WTC11 (cell line): Measurements from ENCODE around the gene MELK. TPM values are rescaled to one million over a fixed set of nuclear protein-coding genes. Genes with fewer than 3 reads are reported as not detected.

Experiments
- ATAC-seq: fragments of 200-7000 bp; cut with Tn5 transposase; 2 replicates; pipeline ENCODE4 v1.10.0; 2021; ENCODE audit warnings: mild to moderate bottlenecking, moderate library complexity
- CTCF ChIA-PET: fragments of 300-600 bp; sonication (Branson Sonifier 250); formaldehyde crosslinking; loops from one replicate; lab custom pipeline; 2021; ENCODE audit warnings: antibody characterized with exemption; lab: Charles Lee
- POLR2A ChIA-PET: fragments of 350-600 bp; sonication (Branson Sonifier 250); formaldehyde crosslinking; loops from one replicate; lab custom pipeline; 2021; ENCODE audit warnings: antibody characterized with exemption; lab: Charles Lee
- DNase-seq: peaks from one replicate; pipeline ENCODE4 v3.0.0; 2021; ENCODE audit warnings: low spot score
- H3K27ac Mint-ChIP-seq: 2 replicates; pipeline ENCODE4 v1.8.0; 2021; ENCODE audit warnings: mixed read lengths
- H3K27me3 Mint-ChIP-seq: 2 replicates; pipeline ENCODE4 v1.8.0; 2021; ENCODE audit warnings: low read depth, mild to moderate bottlenecking, moderate library complexity, mixed read lengths
- H3K36me3 Mint-ChIP-seq: 2 replicates; pipeline ENCODE4 v1.8.0; 2021; ENCODE audit warnings: mixed read lengths
- H3K4me1 Mint-ChIP-seq: 2 replicates; pipeline ENCODE4 v1.8.0; 2022; ENCODE audit warnings: mixed read lengths
- H3K4me3 Mint-ChIP-seq: 2 replicates; pipeline ENCODE4 v1.8.0; 2021; ENCODE audit warnings: mild to moderate bottlenecking, moderate library complexity, mixed read lengths
- H3K9me3 Mint-ChIP-seq: 2 replicates; pipeline ENCODE4 v1.8.0; 2021; ENCODE audit warnings: mixed read lengths
- CREM ChIP-seq: sonication (generic); formaldehyde crosslinking; IDR thresholded peaks from 2 replicates; pipeline ENCODE4 v1.8.1; 2022; ENCODE audit warnings: mild to moderate bottlenecking, missing genetic modification reagents, moderate library complexity
- CTCF ChIP-seq: fragments of 200-600 bp; IDR thresholded peaks from 2 replicates; pipeline ENCODE4 v1.8.0; 2022; ENCODE audit warnings: antibody characterized with exemption
- EMX1 ChIP-seq: fragments of 250-450 bp; sonication (Bioruptor Pico); IDR thresholded peaks from 2 replicates; pipeline ENCODE4 v1.8.0; 2021; ENCODE audit warnings: mild to moderate bottlenecking
- ESRRA ChIP-seq: sonication (generic); formaldehyde crosslinking; IDR thresholded peaks from 2 replicates; pipeline ENCODE4 v1.8.1; 2022; ENCODE audit warnings: mild to moderate bottlenecking, missing genetic modification reagents, borderline replicate concordance
- HMGA2 ChIP-seq: fragments of 250-450 bp; sonication (Bioruptor Pico); IDR thresholded peaks from 2 replicates; pipeline ENCODE4 v1.4.0; 2021; ENCODE audit warnings: mild to moderate bottlenecking, moderate library complexity
- KAT7 ChIP-seq: sonication (generic); formaldehyde crosslinking; IDR thresholded peaks from 2 replicates; pipeline ENCODE4 v1.8.1; 2023; ENCODE audit warnings: missing genetic modification reagents, mild to moderate bottlenecking, borderline replicate concordance
- MAX ChIP-seq: sonication (generic); formaldehyde crosslinking; IDR thresholded peaks from 2 replicates; pipeline ENCODE4 v1.8.0; 2022; ENCODE audit warnings: mild to moderate bottlenecking, missing genetic modification reagents
- NFYB ChIP-seq: sonication (generic); formaldehyde crosslinking; conservative IDR thresholded peaks from 2 replicates; pipeline ENCODE4 v1.8.0; 2022; ENCODE audit warnings: low read depth, missing genetic modification reagents
- PRDM15 ChIP-seq: sonication (generic); formaldehyde crosslinking; IDR thresholded peaks from 2 replicates; pipeline ENCODE4 v1.8.0; 2022; ENCODE audit warnings: missing genetic modification reagents
- SOX15 ChIP-seq: fragments of 250-450 bp; sonication (Bioruptor Pico); IDR thresholded peaks from 2 replicates; pipeline ENCODE4 v1.9.0; 2021; ENCODE audit warnings: mild to moderate bottlenecking
- STAT6 ChIP-seq: sonication (generic); formaldehyde crosslinking; conservative IDR thresholded peaks from 2 replicates; pipeline ENCODE4 v1.8.1; 2023; ENCODE audit warnings: mild to moderate bottlenecking, low read depth, missing genetic modification reagents, moderate library complexity
- TCF7 ChIP-seq: sonication (generic); formaldehyde crosslinking; IDR thresholded peaks from 2 replicates; pipeline ENCODE4 v1.8.0; 2022; ENCODE audit warnings: mild to moderate bottlenecking, low read depth, missing genetic modification reagents, moderate library complexity
- TP53 ChIP-seq: sonication (generic); formaldehyde crosslinking; IDR thresholded peaks from 2 replicates; pipeline ENCODE4 v1.8.1; 2023; ENCODE audit warnings: mild to moderate bottlenecking, missing genetic modification reagents
- USF1 ChIP-seq: sonication (generic); formaldehyde crosslinking; IDR thresholded peaks from 2 replicates; pipeline ENCODE4 v1.8.0; 2022; ENCODE audit warnings: mild to moderate bottlenecking, missing genetic modification reagents
- ZMAT4 ChIP-seq: fragments of 250-450 bp; sonication (Bioruptor Pico); IDR thresholded peaks from 2 replicates; pipeline ENCODE4 v1.9.0; 2021; ENCODE audit warnings: mild to moderate bottlenecking
- ZNF121 ChIP-seq: sonication (generic); formaldehyde crosslinking; IDR thresholded peaks from 2 replicates; pipeline ENCODE4 v1.8.0; 2023; ENCODE audit warnings: missing genetic modification reagents
- ZNF138 ChIP-seq: sonication (generic); formaldehyde crosslinking; conservative IDR thresholded peaks from 2 replicates; pipeline ENCODE4 v1.8.1; 2022; ENCODE audit warnings: mild to moderate bottlenecking, moderate library complexity, missing genetic modification reagents
- ZNF219 ChIP-seq: sonication (generic); formaldehyde crosslinking; IDR thresholded peaks from 2 replicates; pipeline ENCODE4 v1.8.0; 2023; ENCODE audit warnings: missing genetic modification reagents, mild to moderate bottlenecking, borderline replicate concordance
- ZNF416 ChIP-seq: fragments of 250-450 bp; sonication (Bioruptor Pico); IDR thresholded peaks from 2 replicates; pipeline ENCODE4 v1.9.0; 2021; ENCODE audit warnings: mild to moderate bottlenecking, inconsistent platforms
- total RNA-seq: library from RNA; stranded (reverse); gene quantifications from 3 replicates; pipeline ENCODE4 v1.2.3, GENCODE V29; 2021

Gene MELK
- total RNA-seq, 1 experiment from 2014 or later: 53.2 TPM

GRCh38 chr9:36625006-36625615, 52.4 kb downstream of the MELK start (continued):
- TF ChIP-seq ZNF121 (CRISPR knock-in tag): no peak

- peaks cover 40% of the 10 kb centered on the region for H3K36me3 Mint-ChIP-seq
- TF ChIP-seq ZNF219 (CRISPR knock-in tag): no peak
- no peak for TF ChIP-seq TP53 (CRISPR knock-in tag)
- TF ChIP-seq ZNF121 (CRISPR knock-in tag): no peak
- no peak for TF ChIP-seq USF1 (CRISPR knock-in tag)
- TF ChIP-seq CTCF: peak; percentile 11; the same call in 1 of the 2 replicates
- no peak for TF ChIP-seq HMGA2 (CRISPR knock-in tag)
- no peak for TF ChIP-seq EMX1 (CRISPR knock-in tag)
- no peak for TF ChIP-seq CREM (CRISPR knock-in tag)
- TF ChIP-seq, all 79 proteins: peak for 1
- H3K4me3 Mint-ChIP-seq: no peak overlapping the region
- no peaks in the 10 kb centered on the region for H3K9me3 Mint-ChIP-seq
- no peaks in the 10 kb centered on the region for H3K4me1 Mint-ChIP-seq
- ATAC-seq: no peak
- DNase-seq: no peak
- H3K27me3 Mint-ChIP-seq: no peaks in the 10 kb centered on the region
- CTCF ChIA-PET: interaction anchor here (0.6 to 2.2 kb wide), 10 partner anchors 15 to 226 kb away, joined by 3 to 22 read pairs (median 4); no protein-coding TSS in a partner anchor
- peak overlapping the region; percentile 36; the same call in 1 of the 2 replicates for H3K27ac Mint-ChIP-seq
- POLR2A ChIA-PET: no interaction called here
These were observed 60.2 kb downstream of the MELK start for GRCh38 chr9:36632892-36633291.

- POLR2A ChIA-PET: no interaction called here
- no peak for ATAC-seq
- TF ChIP-seq KAT7 (CRISPR knock-in tag) (no peak), NFYB (CRISPR knock-in tag) (no peak), SOX15 (CRISPR knock-in tag) (no peak), TP53 (CRISPR knock-in tag) (no peak), ZNF138 (CRISPR knock-in tag) (no peak), PRDM15 (no peak), ZNF416 (no peak), ESRRA (CRISPR knock-in tag) (no peak), TCF7 (CRISPR knock-in tag) (no peak), CTCF (no peak), ZNF121 (CRISPR knock-in tag) (no peak), MAX (CRISPR knock-in tag) (no peak), ZMAT4 (CRISPR knock-in tag) (no peak), STAT6 (CRISPR knock-in tag) (no peak)
These were observed 65.0 kb downstream of the MELK start for GRCh38 chr9:36637491-36638270.

More at GRCh38 chr9:36637491-36638270, 65.0 kb downstream of the MELK start:
- DNase-seq: no peak
- Mint-ChIP-seq H3K27me3 (no peaks in the 10 kb centered on the region), H3K27ac (no peak overlapping the region), H3K36me3 (peaks cover 19% of the 10 kb centered on the region), H3K9me3 (no peaks in the 10 kb centered on the region), H3K4me1 (no peaks in the 10 kb centered on the region), H3K4me3 (no peak overlapping the region)
- CTCF ChIA-PET: interaction anchor here (1.3 kb wide), 1 partner anchor 91 kb away, joined by 4 read pairs; no protein-coding TSS in a partner anchor
